Prostate gland (tissue), 2 donors: ENCODE results near the gene DMBT1. TPM values are rescaled to one million over a fixed set of nuclear protein-coding genes. Genes with fewer than 3 reads are reported as not detected.

Experiments used
- DNase-seq: peaks from one replicate; pipeline ENCODE4 v3.0.0-alpha.2; 2019; ENCODE audit warnings: low spot score
- H3K27ac ChIP-seq, 2 donors: fragments of 200-600 bp; sonication (generic); 2 replicates each; pipeline ENCODE4 v1.5.1; 2017 to 2019
- H3K27me3 ChIP-seq: fragments of 200-600 bp; sonication (generic); replicated peaks from 2 replicates; pipeline ENCODE4 v1.5.1; 2019; ENCODE audit not compliant: insufficient read depth
- H3K36me3 ChIP-seq, 2 donors: fragments of 200-600 bp; sonication (generic); 1 replicate in 1 of 2; 2 replicates in 1 of 2; pipeline versions ENCODE4 v1.5.1 to v1.8.1; 2017 to 2019
- H3K4me1 ChIP-seq: fragments of 200-600 bp; sonication (generic); replicated peaks from 2 replicates; pipeline ENCODE4 v1.5.1; 2019
- H3K4me3 ChIP-seq, 2 donors: fragments of 200-600 bp; sonication (generic); 2 replicates each; pipeline ENCODE4 v1.5.1; 2017 to 2019
- H3K9me3 ChIP-seq: fragments of 200-600 bp; sonication (generic); 2 replicates; pipeline ENCODE4 v1.5.1; 2017
- CTCF ChIP-seq, 4 experiments: fragments of 200-600 bp in 2 of 4; fragments of 450-650 bp in 2 of 4; sonication (generic) in 2 of 4; IDR thresholded peaks; 1 replicate in 3 of 4; 2 replicates in 1 of 4; pipeline ENCODE4 v1.5.1; 2016 to 2019; ENCODE audit warnings: antibody characterized with exemption in 4 of 4, mild to moderate bottlenecking in 2 of 4, moderate library complexity in 2 of 4
- POLR2A ChIP-seq: fragments of 450-650 bp; IDR thresholded peaks from one replicate; pipeline ENCODE4 v1.6.1; 2016; ENCODE audit warnings: antibody characterized with exemption, mild to moderate bottlenecking
- POLR2AphosphoS5 ChIP-seq: sonication (generic); formaldehyde crosslinking; IDR thresholded peaks from one replicate; pipeline ENCODE4 v1.6.1; 2017; ENCODE audit warnings: antibody characterized with exemption
- WGBS: methylation state at CpG from one replicate; pipeline ENCODE4 v1.1.5; 2018; 5-methylcytosine and 5-hydroxymethylcytosine counted together
- intact Hi-C: fragments of 100-400 bp; cut with DNase I; formaldehyde crosslinking; loops from one replicate; pipeline ENCODE4 v1.14.2; 2022
- total RNA-seq, 2 donors: library from RNA; depleted of rRNA; stranded (reverse); fragments of >200 nt; gene quantifications; one replicate each; pipeline ENCODE4 v1.1.0, GENCODE V29; 2016

DMBT1 gene
- total RNA-seq, 2 donors from 2014 or later, result 0.51 to 4.6 TPM

GRCh38 chr10:122672655-122673054 lies 112.1 kb downstream of the DMBT1 start:
- Histone ChIP-seq H3K27me3 (no peaks in the 10 kb centered on the region), H3K4me3 (no peak overlapping the region), H3K36me3 (no peaks in the 10 kb centered on the region), H3K27ac (no peak overlapping the region), H3K9me3 (no peaks in the 10 kb centered on the region), H3K4me1 (no peaks in the 10 kb centered on the region)
- WGBS, result 83% methylated on average over 4 of the region's 4 CpGs
- DNase-seq, result no peak
- TF ChIP-seq CTCF (IDR thresholded peaks at IDR 0.05) (no peak), POLR2A (no peak), POLR2AphosphoS5 (no peak)
- intact Hi-C loops, result no loop called here

GRCh38 chr10:122673269-122673668 lies 112.7 kb downstream of the DMBT1 start:
- 63% methylated on average over 6 of the region's 6 CpGs for WGBS
- no peaks in the 10 kb centered on the region for H3K4me1 ChIP-seq
- intact Hi-C loops, result no loop called here
- TF ChIP-seq POLR2AphosphoS5 (no peak), CTCF (IDR thresholded peaks at IDR 0.05) (no peak), POLR2A (no peak)
- no peak for DNase-seq
- no peak overlapping the region for H3K4me3 ChIP-seq
- H3K36me3 ChIP-seq, result no peaks in the 10 kb centered on the region
- H3K9me3 ChIP-seq, result no peaks in the 10 kb centered on the region
- H3K27me3 ChIP-seq, result no peaks in the 10 kb centered on the region
- H3K27ac ChIP-seq, result no peak overlapping the region

- no peak overlapping the region for H3K4me3 ChIP-seq
- 86% methylated on average over 5 of the region's 5 CpGs for WGBS
- no peaks in the 10 kb centered on the region for H3K9me3 ChIP-seq
- H3K27me3 ChIP-seq, result no peaks in the 10 kb centered on the region
- intact Hi-C loops, result no loop called here
- H3K4me1 ChIP-seq, result no peaks in the 10 kb centered on the region
- DNase-seq, result no peak
- TF ChIP-seq POLR2A (no peak), CTCF (IDR thresholded peaks at IDR 0.05) (no peak), POLR2AphosphoS5 (no peak)
- no peaks in the 10 kb centered on the region for H3K36me3 ChIP-seq
- H3K27ac ChIP-seq, result no peak overlapping the region
Observed at GRCh38 chr10:122673731-122674130, 113.2 kb downstream of the DMBT1 start.

GRCh38 chr10:122674781-122675180 lies 114.2 kb downstream of the DMBT1 start:
- intact Hi-C loops, result no loop called here
- H3K36me3 ChIP-seq, result no peaks in the 10 kb centered on the region
- no peak overlapping the region for H3K27ac ChIP-seq
- no peaks in the 10 kb centered on the region for H3K9me3 ChIP-seq
- no peaks in the 10 kb centered on the region for H3K4me1 ChIP-seq
- no peaks in the 10 kb centered on the region for H3K27me3 ChIP-seq
- DNase-seq, result no peak
- TF ChIP-seq CTCF (IDR thresholded peaks at IDR 0.05) (no peak), POLR2AphosphoS5 (no peak), POLR2A (no peak)
- WGBS, result 42% methylated on average over 8 of the region's 8 CpGs
- H3K4me3 ChIP-seq, result no peak overlapping the region

- no peak overlapping the region for H3K4me3 ChIP-seq
- 65% methylated on average over 2 of the region's 2 CpGs for WGBS
- H3K27ac ChIP-seq, result no peak overlapping the region
- intact Hi-C loops, result no loop called here
- H3K36me3 ChIP-seq, result no peaks in the 10 kb centered on the region
- H3K27me3 ChIP-seq, result no peaks in the 10 kb centered on the region
- no peaks in the 10 kb centered on the region for H3K4me1 ChIP-seq
- no peaks in the 10 kb centered on the region for H3K9me3 ChIP-seq
- TF ChIP-seq CTCF (IDR thresholded peaks at IDR 0.05) (no peak), POLR2A (no peak), POLR2AphosphoS5 (no peak)
- no peak for DNase-seq
Observed at GRCh38 chr10:122675278-122675677, 114.7 kb downstream of the DMBT1 start.
